GM18505 (cell line): ENCODE results near the gene FOCAD.

Source experiments
- ATAC-seq: cut with Tn5 transposase; IDR thresholded peaks from one replicate; pipeline ENCODE4 v1.9.1; 2021; ENCODE audit not compliant: unreplicated experiment
- POLR2A ChIP-seq: IDR thresholded peaks from 4 replicates; pipeline ENCODE4 v1.6.1; 2011; ENCODE audit warnings: borderline replicate concordance; ENCODE audit not compliant: insufficient read depth, insufficient read length; ENCODE audit errors: extremely low read depth

FOCAD gene

DNA sequence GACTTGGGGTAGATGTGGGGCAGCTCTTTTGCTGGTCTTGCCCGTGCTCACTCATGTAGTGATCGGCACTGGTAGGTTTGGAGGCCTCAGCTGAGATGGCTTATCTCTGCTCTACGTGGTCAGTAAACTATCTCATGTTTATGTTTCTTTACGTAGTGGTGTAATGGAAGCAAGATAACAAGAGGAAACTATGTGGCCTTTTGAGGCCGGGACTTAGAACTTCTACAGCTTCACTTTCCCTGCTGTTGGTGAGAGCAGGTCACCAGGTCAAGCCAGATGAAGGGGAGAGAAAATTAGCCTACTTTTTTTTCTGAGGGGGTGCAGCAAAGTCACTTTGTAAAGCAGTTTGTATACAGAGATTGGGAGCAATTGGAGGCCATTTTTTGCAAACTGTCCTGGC is 8.5 kb downstream of the FOCAD start:
- no peak for TF ChIP-seq POLR2A
- no peak for ATAC-seq

DNA sequence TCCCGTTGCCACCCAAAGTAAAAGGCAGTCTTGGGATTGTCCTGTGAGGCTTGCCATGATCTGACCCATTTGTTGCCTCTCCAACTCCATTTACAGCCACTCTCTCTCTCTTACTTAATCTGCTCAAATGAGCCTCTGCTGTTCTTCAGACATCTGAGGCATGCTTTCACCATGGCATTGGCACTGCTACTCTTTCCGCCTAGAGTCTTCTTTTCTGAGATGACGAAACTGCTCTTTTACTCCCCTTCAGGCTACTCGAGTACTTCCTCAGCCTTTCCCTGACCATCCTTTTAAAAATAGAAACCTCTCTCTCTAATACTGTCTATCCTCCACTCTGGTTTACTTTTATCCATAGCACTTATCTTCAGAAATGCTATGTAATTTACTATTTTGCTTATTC is 9.0 kb downstream of the FOCAD start:
- no peak for TF ChIP-seq POLR2A
- ATAC-seq, result no peak

DNA sequence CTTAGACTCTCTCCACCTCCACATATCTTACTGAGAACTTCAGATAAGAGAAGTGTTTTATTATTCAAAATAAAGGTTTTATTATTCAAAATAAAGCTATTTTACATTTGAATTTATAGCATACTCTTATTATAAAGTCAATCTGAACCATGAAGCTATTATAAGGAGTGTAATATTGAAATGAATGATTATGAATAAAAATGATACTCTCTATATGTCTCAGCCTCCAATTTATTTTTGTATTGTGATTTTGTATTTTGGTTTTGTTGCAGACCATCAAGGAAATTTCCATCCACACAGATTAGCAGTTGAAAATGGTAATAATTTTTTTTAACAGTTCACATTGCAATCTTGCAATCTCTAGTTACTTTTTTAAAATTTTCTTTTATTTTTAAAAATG is 10.2 kb downstream of the FOCAD start:
- no peak for ATAC-seq
- no peak for TF ChIP-seq POLR2A

DNA sequence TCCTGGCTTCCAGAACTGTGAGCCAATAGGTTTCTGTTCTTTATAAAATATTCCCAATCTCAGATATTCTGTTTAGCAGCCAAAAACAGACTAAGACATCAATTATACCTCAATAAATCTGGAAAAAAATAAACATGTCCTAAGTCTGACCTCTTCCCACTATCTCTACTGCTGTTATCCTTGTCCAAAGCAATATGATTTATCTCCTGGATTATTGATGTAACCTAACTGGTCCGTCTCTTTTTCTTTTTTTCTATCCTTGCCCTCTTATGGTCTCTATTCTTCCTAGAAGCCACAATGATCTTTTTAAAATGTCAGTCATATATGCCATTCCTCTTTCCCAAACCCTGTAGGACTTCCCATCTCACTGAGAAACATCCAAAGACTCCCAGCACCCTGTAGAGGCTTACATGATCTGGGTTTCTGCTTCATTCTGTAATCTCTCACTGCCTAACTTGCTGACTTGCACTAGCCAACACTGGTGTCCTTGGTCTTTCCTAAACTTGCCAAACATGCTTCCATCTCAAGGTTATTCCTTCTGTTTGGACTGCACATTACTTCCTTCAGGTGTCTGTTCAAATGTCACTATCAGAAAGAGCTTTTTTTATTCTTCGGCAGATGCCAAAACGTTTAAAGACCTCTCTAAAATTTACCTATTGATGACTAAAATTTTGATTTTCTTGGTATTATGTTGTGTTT is 13.1 kb downstream of the FOCAD start:
- no peak for ATAC-seq
- no peak for TF ChIP-seq POLR2A

DNA sequence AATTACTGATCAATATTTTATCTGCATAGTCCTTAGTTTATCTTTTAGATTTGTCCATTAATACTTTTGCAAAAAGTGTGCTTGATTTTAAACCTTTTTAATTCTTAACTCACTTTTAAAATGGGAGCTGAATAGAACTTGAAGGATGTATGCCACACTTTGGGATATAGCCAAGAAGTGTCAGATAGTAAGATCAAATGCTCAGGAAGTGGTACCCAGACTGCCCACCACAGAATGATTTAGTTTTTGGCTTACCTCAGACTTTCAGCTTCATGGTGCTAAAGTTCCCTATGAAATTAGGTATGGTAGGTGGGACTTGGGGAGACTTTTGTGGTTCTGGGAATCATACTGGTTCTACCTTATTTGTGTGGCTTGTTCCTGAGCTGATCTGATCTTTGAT is 14.7 kb downstream of the FOCAD start:
- ATAC-seq, result no peak
- TF ChIP-seq POLR2A, result no peak

DNA sequence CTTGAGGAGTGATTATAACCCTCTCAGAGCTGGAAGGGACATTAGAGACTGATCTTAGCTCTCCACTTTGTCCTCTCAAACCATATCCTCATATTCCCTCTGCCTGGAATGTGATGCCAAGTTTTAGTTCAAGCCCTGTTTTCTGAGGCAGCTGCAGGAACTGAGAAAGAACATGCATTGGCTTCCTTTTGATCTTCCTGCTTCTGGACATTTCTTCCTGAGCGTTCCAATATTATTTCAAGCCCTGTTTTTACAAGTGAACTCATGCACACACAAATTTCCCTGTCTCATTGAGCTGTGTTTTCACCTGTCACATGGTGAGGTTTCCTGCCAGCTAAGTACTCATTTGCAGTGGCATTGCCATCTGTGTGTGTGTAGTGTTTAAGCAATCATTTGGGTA is 17.0 kb downstream of the FOCAD start:
- no peak for ATAC-seq
- TF ChIP-seq POLR2A, result no peak

DNA sequence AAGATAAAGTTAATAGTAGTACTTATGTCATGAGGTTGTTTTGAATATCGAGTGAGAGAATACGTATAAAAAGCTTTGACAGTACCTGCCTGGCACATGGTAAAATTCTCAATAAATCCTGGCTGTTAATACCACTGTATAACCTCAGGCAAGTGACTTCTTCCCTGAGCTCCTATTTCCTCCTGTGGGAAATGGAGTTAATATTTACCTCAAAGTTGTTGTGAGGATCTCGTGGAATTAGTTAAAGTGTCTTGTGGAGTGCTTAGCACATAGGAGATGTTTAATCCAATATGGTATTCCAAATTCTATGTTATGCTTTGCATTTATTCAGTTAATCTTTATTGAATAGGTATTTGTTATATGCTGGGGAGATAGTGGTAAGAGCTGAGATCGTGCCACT is 18.5 kb downstream of the FOCAD start:
- no peak for ATAC-seq
- no peak for TF ChIP-seq POLR2A

DNA sequence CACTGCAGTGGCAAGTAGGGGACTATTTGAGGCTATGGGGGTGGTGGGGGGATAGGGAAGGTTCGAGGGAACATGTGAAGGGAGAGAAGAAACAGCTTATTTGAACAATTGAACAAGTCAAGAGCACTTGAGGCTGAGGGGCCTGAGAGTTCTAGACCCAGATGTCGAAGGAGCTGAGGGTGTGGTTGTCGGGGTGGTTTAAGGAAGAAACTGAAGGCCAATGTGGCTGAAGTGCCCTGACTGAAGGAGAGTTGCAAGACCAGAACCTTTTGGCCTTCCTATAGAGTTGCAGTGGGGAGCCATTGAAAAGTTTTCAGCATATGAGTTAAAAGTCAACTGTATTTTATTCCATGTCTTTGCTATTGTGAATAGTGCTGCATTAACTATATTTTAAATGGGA is 19.1 kb downstream of the FOCAD start:
- ATAC-seq, result no peak
- TF ChIP-seq POLR2A, result no peak

DNA sequence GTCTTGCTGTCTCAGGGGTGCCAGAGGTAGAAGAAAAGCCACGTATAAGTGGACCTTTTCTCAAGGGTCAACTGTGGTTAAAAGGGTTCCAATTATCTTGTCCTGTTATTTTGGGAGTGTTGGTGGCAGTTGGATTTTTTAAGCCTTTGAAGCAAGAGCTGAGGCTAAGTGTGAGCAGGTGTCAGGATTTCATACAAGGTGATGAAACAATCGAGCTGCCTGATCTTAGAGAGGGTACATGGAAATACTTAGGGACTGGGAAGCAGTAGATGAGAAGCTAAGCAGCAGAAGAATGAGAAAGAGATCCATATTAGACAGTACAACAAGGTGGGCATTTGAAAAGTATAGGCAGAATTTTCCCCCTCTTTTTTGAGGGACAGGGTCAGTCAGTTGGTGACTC is 23.6 kb downstream of the FOCAD start:
- no peak for ATAC-seq
- no peak for TF ChIP-seq POLR2A

DNA sequence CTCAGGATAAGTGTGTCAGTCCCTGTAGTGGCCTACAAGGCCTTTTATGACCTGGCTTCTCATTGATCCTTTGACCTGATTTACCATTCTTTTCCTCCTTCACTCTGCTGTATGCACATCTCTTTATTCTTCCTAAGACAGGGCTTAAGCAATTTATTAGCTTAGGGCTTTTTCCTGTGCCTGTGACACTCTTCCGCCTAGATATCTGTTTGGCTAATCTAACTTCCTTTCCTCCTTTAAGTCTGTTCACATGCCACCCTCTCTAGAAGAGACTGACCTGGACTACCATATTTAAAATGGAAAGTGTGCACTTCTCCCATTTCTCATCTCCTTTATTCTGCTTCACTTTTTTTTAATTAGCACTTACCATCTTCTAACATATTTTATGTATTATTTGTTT is 29.1 kb downstream of the FOCAD start:
- no peak for TF ChIP-seq POLR2A
- no peak for ATAC-seq

DNA sequence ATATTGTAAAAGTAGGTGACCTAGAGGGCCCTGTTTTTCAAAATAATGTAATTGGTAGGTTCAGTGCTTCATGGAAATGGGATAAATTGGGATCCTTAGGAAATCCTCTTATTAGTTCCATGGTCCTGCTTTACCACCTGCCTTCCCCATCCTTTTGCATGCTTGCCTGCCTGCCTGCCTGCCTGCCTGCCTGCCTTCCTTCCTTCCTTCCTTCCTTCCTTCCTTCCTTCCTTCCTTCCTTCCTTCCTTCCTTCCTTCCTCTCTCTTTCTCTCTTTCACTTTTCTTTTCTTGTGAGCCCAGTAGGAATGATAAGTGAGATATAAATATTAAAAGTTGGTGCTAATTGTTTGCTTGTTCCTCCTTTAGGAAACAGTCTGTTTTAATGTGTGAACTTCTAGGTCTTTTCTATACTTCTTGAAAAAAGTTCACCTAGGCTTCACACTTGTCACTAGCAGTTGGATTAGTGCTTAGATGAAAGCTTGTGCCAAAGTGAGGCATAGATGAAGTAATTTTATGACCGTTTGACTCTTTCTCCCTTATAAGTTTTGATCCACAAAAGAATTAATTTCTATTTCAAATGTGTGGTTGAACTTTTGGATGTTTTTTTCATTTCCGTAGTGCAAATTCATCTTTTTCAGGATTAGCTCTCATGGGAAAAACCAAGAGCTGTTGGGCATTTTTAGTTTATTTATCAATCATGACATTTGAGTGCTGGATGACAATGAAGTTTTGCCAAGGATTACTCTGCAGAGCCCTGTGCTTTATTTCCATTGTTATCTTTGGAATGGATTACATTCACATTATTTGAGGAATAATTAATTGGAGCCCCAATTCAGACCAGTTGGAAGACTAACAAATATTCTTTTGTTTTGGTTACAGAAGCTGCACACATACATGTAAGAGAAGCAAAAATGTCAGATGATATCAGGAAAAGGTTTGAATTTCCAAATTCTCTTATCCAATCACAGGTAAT is 30.7 kb downstream of the FOCAD start:
- no peak for ATAC-seq
- no peak for TF ChIP-seq POLR2A

DNA sequence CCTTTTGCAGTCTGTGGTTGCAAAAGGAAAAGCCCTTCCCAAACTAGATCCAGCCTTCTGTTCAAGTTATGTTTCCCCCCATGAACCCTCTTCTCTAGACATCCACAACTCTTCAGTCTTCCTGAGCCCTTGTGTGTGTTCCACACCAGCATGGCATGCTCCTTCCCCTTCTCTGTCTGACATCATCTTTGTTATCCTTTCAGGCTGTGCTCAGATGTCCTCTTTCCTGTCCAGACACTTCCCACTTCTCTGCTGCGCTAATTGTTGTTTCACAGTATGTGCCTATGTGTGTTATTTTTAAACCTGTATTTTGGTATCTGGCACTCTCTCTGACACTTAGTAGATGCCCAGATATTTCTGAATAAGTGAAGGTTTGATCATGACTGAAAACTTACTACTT is 38.2 kb downstream of the FOCAD start:
- no peak for TF ChIP-seq POLR2A
- no peak for ATAC-seq

DNA sequence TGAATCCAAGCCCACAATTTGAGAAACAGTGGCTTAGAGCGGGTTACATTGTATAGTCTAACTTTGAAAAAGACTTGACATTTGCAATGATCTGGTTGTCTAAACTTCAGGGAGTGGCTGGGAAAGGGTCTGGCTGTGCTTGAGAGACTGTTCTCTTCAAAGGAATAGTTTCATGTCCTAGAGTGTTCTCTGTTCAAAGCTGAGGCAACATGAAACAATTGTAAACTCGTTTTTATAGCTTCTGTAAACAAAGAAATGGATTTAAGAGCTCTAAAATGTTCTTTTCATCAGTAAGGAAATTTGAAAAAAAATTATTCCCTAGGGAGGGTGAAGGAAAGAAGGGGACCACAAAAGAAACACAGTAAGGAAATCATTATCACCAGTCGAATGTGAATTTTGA is 41.6 kb downstream of the FOCAD start:
- no peak for ATAC-seq
- no peak for TF ChIP-seq POLR2A

DNA sequence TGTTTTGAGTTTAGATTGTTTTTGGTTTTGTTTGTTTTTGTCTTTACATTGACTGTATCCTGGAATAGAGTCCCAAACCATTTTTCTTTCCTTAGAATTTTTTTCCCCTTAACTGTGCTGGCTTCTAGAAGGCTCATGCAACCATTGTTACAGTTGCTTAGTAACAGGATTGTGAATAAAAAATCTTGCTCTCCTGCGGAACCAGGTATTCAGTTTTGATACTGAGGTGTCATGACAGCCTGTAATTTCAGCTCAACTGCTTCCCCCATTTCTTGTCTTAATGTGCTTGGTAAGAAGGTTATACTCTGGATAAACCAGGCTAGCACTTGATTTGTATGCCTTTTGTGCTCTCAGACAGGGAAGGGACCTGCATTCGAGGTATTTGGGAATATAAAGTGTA is 42.1 kb downstream of the FOCAD start:
- no peak for ATAC-seq
- TF ChIP-seq POLR2A, result no peak
